AG10803 (cell line): ENCODE data around the gene RSPO1.

Source experiments
- DNase-seq: peaks from one replicate; pipeline ENCODE4 v3.0.0; 2010; ENCODE audit warnings: low read depth
- H3K4me3 ChIP-seq: 2 replicates; pipeline ENCODE4 v1.5.1; 2011; ENCODE audit warnings: mild to moderate bottlenecking, low read length, control low read depth
- TF ChIP-seq, protein P1 (sequence below): conservative IDR thresholded peaks from 2 replicates; pipeline ENCODE4 v1.5.1; 2011; ENCODE audit warnings: mild to moderate bottlenecking, low read length, control low read depth, inconsistent platforms

The RSPO1 gene

DNA sequence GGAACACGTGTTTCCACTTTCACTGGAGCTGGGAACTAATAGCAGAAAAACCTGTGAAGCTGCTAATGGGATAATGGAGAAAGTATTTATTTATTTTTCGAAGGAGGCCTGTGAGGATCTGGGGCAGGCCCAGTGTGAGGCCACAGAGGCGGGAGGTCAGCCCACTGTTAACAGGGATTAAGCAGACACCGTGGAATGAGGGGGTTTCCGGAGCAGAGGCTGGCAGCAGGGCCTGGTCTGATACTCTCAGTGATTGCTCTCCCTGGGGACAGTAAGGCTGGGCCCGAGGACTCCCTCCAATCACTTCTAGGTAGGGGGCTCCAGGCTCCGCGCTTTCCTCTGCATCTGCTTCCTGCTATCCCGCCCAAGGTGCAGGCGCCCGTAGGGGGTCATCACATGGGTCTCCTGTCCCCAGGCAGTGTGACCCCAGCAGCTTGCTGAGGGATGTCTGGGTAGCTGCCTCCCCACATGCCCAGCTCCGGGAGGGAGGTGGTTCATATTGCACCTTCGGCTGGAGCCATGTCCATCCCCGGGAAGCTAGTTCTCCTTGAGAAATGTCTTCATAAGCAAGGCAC, 28.8 kb upstream of the RSPO1 start:
- no peak for DNase-seq
- TF ChIP-seq, protein P1, sequence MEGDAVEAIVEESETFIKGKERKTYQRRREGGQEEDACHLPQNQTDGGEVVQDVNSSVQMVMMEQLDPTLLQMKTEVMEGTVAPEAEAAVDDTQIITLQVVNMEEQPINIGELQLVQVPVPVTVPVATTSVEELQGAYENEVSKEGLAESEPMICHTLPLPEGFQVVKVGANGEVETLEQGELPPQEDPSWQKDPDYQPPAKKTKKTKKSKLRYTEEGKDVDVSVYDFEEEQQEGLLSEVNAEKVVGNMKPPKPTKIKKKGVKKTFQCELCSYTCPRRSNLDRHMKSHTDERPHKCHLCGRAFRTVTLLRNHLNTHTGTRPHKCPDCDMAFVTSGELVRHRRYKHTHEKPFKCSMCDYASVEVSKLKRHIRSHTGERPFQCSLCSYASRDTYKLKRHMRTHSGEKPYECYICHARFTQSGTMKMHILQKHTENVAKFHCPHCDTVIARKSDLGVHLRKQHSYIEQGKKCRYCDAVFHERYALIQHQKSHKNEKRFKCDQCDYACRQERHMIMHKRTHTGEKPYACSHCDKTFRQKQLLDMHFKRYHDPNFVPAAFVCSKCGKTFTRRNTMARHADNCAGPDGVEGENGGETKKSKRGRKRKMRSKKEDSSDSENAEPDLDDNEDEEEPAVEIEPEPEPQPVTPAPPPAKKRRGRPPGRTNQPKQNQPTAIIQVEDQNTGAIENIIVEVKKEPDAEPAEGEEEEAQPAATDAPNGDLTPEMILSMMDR: no peak
- no peak overlapping the region for H3K4me3 ChIP-seq

DNA sequence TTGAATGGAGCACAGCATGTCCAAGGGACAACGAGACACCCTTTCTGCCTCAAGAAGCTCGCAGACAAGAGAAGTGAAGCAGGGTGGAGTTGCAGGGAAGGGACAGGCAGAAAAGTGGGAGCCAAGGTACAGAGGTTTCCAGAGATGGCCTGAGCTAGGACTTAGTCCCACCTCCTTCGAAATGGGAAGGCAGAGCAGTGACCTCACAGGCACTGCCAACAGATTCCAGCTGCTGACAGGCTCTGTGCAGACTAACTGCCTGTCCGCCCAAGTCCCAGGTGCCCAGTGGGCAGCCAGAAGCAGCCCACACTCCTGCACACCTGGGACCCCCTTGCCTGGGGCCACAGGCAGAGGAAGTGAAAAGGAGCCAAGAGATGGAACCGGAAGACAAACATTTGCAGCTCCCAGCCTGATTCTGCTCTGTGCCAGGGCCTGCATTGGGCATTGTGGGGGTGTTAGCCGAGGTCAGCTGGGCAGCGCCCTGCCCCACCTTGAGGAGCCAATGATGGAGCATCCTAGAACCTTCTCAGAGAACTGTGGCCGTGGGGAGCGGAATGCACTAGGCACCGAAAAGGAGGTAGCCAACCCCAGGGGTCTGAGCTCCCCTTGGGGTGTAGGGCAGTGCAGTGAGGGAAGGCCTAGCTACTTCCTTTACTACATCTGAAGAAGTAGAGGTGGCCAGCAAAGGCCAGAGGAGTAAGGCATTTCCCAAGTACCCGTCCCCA, 27.5 kb upstream of the RSPO1 start:
- TF ChIP-seq, protein P1: no peak
- H3K4me3 ChIP-seq: no peak overlapping the region
- no peak for DNase-seq

DNA sequence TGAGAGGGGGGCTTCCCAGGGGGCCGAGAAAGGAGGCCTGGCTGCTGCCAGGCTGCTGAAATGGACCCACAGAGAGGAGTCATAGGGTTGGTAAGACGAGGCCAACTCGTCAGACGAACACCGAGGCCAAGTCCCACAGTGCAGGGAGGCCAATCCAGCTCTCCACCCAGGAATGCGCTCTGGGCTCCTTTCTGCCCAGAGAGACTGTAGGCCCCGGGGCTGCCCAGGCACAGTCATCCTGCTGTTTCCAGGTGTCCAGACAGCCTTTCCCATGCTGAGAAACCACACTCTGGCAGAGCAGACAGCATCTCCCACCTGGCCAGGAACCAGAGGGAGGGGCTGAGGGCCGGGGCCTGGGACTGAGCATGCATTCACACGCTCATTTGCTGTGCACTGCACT, 26.7 kb upstream of the RSPO1 start:
- no peak overlapping the region for H3K4me3 ChIP-seq
- DNase-seq: peak; percentile 21
- TF ChIP-seq, protein P1: no peak

DNA sequence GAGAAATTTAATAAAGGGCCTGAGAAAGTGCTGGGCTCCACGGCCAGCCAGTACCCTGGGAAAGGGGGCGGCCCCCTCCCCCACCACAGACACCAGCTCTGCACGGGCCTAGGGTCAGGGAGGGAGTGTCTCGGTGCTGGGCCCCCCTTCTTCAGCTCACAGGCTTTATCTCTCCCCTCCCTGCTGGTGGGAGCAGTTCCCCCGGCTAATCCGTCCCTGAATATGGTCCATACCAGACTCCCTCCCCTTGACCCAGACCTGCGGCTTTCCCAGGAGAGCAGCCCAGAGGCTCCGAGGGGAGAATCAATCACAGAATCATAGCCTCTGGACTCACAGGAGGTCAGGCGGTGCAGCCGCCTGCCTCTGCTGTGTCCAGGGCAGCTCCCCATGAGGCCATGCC, 26.0 kb upstream of the RSPO1 start:
- DNase-seq: no peak
- TF ChIP-seq, protein P1: no peak
- H3K4me3 ChIP-seq: no peak overlapping the region

DNA sequence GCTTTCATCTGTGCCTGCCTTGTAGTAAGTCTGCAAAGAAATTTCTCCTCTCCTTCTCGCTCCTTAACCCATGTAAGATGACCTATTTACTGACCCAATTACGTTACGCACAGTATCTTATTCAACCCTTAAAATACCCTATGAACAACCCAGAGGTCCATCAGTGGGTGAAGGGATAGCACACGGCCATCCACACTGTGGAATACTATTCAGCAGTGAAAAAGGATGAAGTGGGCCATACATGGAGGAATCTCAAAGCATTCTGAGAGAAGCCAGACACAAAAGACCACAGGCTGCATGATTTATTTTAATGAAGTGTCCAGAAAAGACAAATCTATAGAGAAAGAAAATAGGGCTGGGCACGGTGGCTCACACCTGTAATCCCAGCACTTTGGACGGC, 23.8 kb upstream of the RSPO1 start:
- no peak for DNase-seq
- TF ChIP-seq, protein P1: no peak
- H3K4me3 ChIP-seq: no peak overlapping the region

DNA sequence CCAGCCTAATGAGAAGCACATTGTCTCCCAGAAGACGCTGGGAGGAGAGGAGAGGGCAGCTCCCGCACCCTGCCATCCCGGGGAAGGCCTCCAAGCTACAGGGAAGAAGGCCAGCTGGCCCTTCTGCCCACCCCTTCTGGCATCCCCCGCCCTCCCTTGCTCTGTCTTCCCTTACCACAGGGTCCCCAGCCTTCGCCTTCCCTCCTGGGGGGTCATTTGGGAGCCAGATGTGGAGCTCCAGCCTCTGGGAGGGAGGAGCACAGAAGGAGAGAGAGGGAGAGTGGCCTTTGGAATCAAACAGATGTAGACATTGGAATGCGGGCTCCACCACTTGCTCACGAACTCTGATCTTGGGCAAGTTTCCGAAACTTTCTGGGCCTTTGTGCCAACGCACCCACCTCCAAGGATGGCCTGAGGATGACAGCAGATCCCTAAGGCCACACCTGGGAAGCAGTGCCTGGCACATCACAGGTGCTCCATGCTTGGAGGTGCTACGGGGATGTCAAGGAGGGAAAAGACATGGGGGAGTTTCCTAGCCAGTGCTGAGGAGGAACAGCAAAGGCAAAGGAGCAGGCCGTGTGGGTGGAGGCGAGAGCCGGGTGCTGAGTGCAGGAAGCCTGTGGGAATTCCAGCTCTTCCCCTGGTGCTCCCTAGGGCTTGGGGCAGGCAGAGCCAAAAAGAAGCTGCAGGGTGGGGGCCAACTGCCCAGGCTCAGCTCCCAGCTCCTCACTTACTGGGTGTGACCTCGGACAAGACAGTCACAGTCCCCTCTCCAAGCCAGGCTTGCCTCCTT, 23.1 kb upstream of the RSPO1 start:
- H3K4me3 ChIP-seq: no peak overlapping the region
- TF ChIP-seq, protein P1: no peak
- DNase-seq: peak; percentile 54
